ENCODE measurements around the gene VPS50. TPM values are rescaled to one million over a fixed set of nuclear protein-coding genes. Genes with fewer than 3 reads are reported as not detected.

Gene VPS50
- total RNA-seq, 1 experiment from 2014 or later = 13.6 TPM

DNA sequence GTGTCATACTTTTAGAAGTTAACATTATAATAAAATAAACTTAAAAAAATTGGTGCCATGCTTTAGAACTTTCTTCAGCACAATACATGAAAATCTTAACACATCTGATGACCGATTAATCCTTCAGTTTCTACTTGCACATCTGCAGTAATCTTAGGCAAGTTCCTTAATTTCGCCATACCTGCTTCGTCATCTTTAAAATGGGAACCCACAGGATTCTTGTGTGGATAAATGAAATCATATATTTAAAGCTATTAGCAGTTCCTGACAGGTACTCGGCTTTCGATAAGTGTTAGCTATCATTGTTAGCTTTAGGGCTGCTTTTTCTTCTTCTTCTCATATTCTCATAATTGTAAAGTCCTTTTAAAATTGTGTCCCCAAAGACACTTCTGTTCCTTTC, 907 bp upstream of the VPS50 start:
- Mint-ChIP-seq H3K27me3 (ENCODE audit: low read depth) (no peaks in the 10 kb centered on the region; the same call in 1 of the 2 replicates), H3K9me3 (no peaks in the 10 kb centered on the region), H3K4me1 (peaks cover 4% of the 10 kb centered on the region in 2 experiments; a peak in 3 of 4 replicates), H3K4me3 (peak overlapping the region; percentile 97 to 99), H3K36me3 (ENCODE audit: insufficient read depth in 1 of 3, low read depth in 3 of 3) (no peaks in the 10 kb centered on the region), H3K27ac (peak overlapping the region in 1 of 3 experiments; percentile 98; a peak in 1 of 7 replicates)
- Histone ChIP-seq H3K23me2 (ENCODE audit: insufficient read length, low read depth, low read length, poor library complexity, severe bottlenecking) (peaks cover 3% of the 10 kb centered on the region), H3K9ac (ENCODE audit: extremely low read depth, insufficient read length, low read length) (no peak overlapping the region), H2BK5ac (ENCODE audit: insufficient read length, low read length) (no peak overlapping the region), H3K4ac (ENCODE audit: low read depth, low read length) (no peak overlapping the region), H2BK15ac (ENCODE audit: low read depth, low read length) (no peak overlapping the region), H2BK120ac (ENCODE audit: low read depth, low read length, poor library complexity, severe bottlenecking) (no peak overlapping the region), H3K9me3 (ENCODE audit: control insufficient read depth, low read depth, low read length) (no peaks in the 10 kb centered on the region), H3K4me2 (ENCODE audit: insufficient read depth, insufficient read length, low read length) (peak overlapping the region; percentile 62), H2AK5ac (ENCODE audit: insufficient read length, low read length) (no peak overlapping the region), H3K14ac (ENCODE audit: insufficient read depth, low read length) (no peak overlapping the region), H3K4me1 (ENCODE audit: insufficient read depth, low read length) (no peaks in the 10 kb centered on the region), H4K91ac (ENCODE audit: insufficient read length, low read depth, low read length) (no peak overlapping the region), H3T11ph (ENCODE audit: low read length) (no peak overlapping the region), H4K5ac (ENCODE audit: insufficient read length, low read depth, low read length) (no peak overlapping the region), H3K23ac (ENCODE audit: insufficient read length, low read depth, low read length) (no peak overlapping the region), H2BK12ac (ENCODE audit: insufficient read length, low read depth, low read length) (no peak overlapping the region), H3K79me1 (ENCODE audit: insufficient read depth, low read depth, low read length, poor library complexity, severe bottlenecking) (no peaks in the 10 kb centered on the region), H2BK20ac (ENCODE audit: low read depth, low read length, poor library complexity, severe bottlenecking) (no peak overlapping the region), H3K27ac (ENCODE audit: insufficient read length, low read depth, low read length) (no peak overlapping the region), H3K56ac (ENCODE audit: insufficient read length, low read depth, low read length) (no peak overlapping the region), H4K8ac (replicated peaks; ENCODE audit: insufficient read length, low read depth, low read length) (no peak overlapping the region), H3K79me2 (ENCODE audit: insufficient read depth, low read length) (no peaks in the 10 kb centered on the region), H4K20me1 (ENCODE audit: control insufficient read depth, insufficient read depth, insufficient read length) (no peaks in the 10 kb centered on the region), H3K18ac (ENCODE audit: insufficient read length, low read depth, low read length) (no peak overlapping the region), H2AFZ (ENCODE audit: low read length) (no peak overlapping the region), H3K27me3 (ENCODE audit: insufficient read depth, low read length) (no peaks in the 10 kb centered on the region)
- TF ChIP-seq, protein P1, sequence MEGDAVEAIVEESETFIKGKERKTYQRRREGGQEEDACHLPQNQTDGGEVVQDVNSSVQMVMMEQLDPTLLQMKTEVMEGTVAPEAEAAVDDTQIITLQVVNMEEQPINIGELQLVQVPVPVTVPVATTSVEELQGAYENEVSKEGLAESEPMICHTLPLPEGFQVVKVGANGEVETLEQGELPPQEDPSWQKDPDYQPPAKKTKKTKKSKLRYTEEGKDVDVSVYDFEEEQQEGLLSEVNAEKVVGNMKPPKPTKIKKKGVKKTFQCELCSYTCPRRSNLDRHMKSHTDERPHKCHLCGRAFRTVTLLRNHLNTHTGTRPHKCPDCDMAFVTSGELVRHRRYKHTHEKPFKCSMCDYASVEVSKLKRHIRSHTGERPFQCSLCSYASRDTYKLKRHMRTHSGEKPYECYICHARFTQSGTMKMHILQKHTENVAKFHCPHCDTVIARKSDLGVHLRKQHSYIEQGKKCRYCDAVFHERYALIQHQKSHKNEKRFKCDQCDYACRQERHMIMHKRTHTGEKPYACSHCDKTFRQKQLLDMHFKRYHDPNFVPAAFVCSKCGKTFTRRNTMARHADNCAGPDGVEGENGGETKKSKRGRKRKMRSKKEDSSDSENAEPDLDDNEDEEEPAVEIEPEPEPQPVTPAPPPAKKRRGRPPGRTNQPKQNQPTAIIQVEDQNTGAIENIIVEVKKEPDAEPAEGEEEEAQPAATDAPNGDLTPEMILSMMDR (conservative IDR thresholded peaks at IDR 0.05) = no peak
- no CpG with 5 or more reads among the region's 5 CpGs for WGBS (ENCODE audit: extremely low coverage, insufficient read length, low lambda C conversion rate)
- no peak for DNase-seq
